Measurements from ENCODE around the gene HOXA13.

GRCh38 chr7:27182285-27182841, 17.5 kb downstream of the HOXA13 start:
- no peak for TF ChIP-seq POLR2A (IDR thresholded peaks at IDR 0.05)
- TF ChIP-seq, protein P1, sequence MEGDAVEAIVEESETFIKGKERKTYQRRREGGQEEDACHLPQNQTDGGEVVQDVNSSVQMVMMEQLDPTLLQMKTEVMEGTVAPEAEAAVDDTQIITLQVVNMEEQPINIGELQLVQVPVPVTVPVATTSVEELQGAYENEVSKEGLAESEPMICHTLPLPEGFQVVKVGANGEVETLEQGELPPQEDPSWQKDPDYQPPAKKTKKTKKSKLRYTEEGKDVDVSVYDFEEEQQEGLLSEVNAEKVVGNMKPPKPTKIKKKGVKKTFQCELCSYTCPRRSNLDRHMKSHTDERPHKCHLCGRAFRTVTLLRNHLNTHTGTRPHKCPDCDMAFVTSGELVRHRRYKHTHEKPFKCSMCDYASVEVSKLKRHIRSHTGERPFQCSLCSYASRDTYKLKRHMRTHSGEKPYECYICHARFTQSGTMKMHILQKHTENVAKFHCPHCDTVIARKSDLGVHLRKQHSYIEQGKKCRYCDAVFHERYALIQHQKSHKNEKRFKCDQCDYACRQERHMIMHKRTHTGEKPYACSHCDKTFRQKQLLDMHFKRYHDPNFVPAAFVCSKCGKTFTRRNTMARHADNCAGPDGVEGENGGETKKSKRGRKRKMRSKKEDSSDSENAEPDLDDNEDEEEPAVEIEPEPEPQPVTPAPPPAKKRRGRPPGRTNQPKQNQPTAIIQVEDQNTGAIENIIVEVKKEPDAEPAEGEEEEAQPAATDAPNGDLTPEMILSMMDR (IDR thresholded peaks at IDR 0.05): no peak

Measured in breast epithelium (tissue), 3 donors.